H9 (cell line): ENCODE data around the gene GAL3ST3. TPM values are rescaled to one million over a fixed set of nuclear protein-coding genes. Genes with fewer than 3 reads are reported as not detected.

Experiments
- DNase-seq: peaks from one replicate; pipeline ENCODE4 v3.0.0-alpha.2; 2017
- H2AFZ ChIP-seq: one replicate; pipeline ENCODE4 v1.6.1; 2013; ENCODE audit warnings: mild to moderate bottlenecking, low read length, control low read depth, moderate library complexity
- H2AK5ac ChIP-seq: 2 replicates; pipeline ENCODE4 v1.6.1; 2013; ENCODE audit warnings: low read length, control low read depth, mixed read lengths; ENCODE audit not compliant: insufficient read length
- H2BK120ac ChIP-seq: one replicate; pipeline ENCODE4 v1.6.1; 2013; ENCODE audit warnings: low read depth, mild to moderate bottlenecking, low read length, control low read depth, inconsistent platforms; ENCODE audit not compliant: poor library complexity, severe bottlenecking
- H2BK12ac ChIP-seq: 2 replicates; pipeline ENCODE4 v1.6.1; 2013; ENCODE audit warnings: low read length, control low read depth, mixed read lengths, low read depth; ENCODE audit not compliant: insufficient read length
- H2BK15ac ChIP-seq: 2 replicates; pipeline ENCODE4 v1.6.1; 2013; ENCODE audit warnings: low read depth, low read length, control low read depth
- H2BK20ac ChIP-seq: one replicate; pipeline ENCODE4 v1.6.1; 2013; ENCODE audit warnings: low read depth, mild to moderate bottlenecking, low read length, control low read depth, inconsistent platforms; ENCODE audit not compliant: poor library complexity, severe bottlenecking
- H2BK5ac ChIP-seq: 2 replicates; pipeline ENCODE4 v1.6.1; 2013; ENCODE audit warnings: low read length, control low read depth, mixed read lengths; ENCODE audit not compliant: insufficient read length
- H3K14ac ChIP-seq: 2 replicates; pipeline ENCODE4 v1.6.1; 2013; ENCODE audit warnings: low read length, control low read depth; ENCODE audit not compliant: insufficient read depth
- H3K18ac ChIP-seq: 2 replicates; pipeline ENCODE4 v1.6.1; 2013; ENCODE audit warnings: low read depth, mild to moderate bottlenecking, mixed read lengths, low read length, control low read depth; ENCODE audit not compliant: insufficient read length
- H3K23ac ChIP-seq: 2 replicates; pipeline ENCODE4 v1.6.1; 2013; ENCODE audit warnings: low read length, control low read depth, mixed read lengths, low read depth; ENCODE audit not compliant: insufficient read length
- H3K23me2 ChIP-seq: 2 replicates; pipeline ENCODE4 v1.6.1; 2013; ENCODE audit warnings: low read depth, mild to moderate bottlenecking, mixed read lengths, low read length, control low read depth; ENCODE audit not compliant: insufficient read length, poor library complexity, severe bottlenecking
- H3K27ac ChIP-seq: 2 replicates; pipeline ENCODE4 v1.5.1; 2013; ENCODE audit warnings: low read length, control low read depth, mixed read lengths, low read depth; ENCODE audit not compliant: insufficient read length
- H3K27me3 ChIP-seq: 2 replicates; pipeline ENCODE4 v1.6.1; 2013; ENCODE audit warnings: low read length, control low read depth, inconsistent platforms; ENCODE audit not compliant: insufficient read depth
- H3K4ac ChIP-seq: 2 replicates; pipeline ENCODE4 v1.6.1; 2013; ENCODE audit warnings: low read depth, mild to moderate bottlenecking, control low read depth, inconsistent platforms, low read length, moderate library complexity
- H3K4me1 ChIP-seq: 2 replicates; pipeline ENCODE4 v1.6.1; 2013; ENCODE audit warnings: low read length, control low read depth, inconsistent platforms; ENCODE audit not compliant: insufficient read depth
- H3K4me2 ChIP-seq: 2 replicates; pipeline ENCODE4 v1.6.1; 2013; ENCODE audit warnings: low read length, control low read depth, mixed read lengths; ENCODE audit not compliant: insufficient read length, insufficient read depth
- H3K56ac ChIP-seq: 2 replicates; pipeline ENCODE4 v1.6.1; 2013; ENCODE audit warnings: low read depth, mild to moderate bottlenecking, mixed read lengths, low read length, control low read depth; ENCODE audit not compliant: insufficient read length
- H3K79me1 ChIP-seq: 2 replicates; pipeline ENCODE4 v1.6.1; 2013; ENCODE audit warnings: low read depth, mild to moderate bottlenecking, moderate library complexity, low read length, control low read depth, inconsistent platforms; ENCODE audit not compliant: insufficient read depth, poor library complexity, severe bottlenecking
- H3K79me2 ChIP-seq: 2 replicates; pipeline ENCODE4 v1.6.1; 2013; ENCODE audit warnings: low read length, control low read depth, inconsistent platforms; ENCODE audit not compliant: insufficient read depth
- H3K9ac ChIP-seq: 2 replicates; pipeline ENCODE4 v1.6.1; 2013; ENCODE audit warnings: low read length, control low read depth, mixed read lengths; ENCODE audit not compliant: insufficient read length; ENCODE audit errors: extremely low read depth
- H3K9me3 ChIP-seq: one replicate; pipeline ENCODE4 v1.6.1; 2013; ENCODE audit warnings: low read depth, low read length, inconsistent platforms; ENCODE audit not compliant: control insufficient read depth
- H3T11ph ChIP-seq: one replicate; pipeline ENCODE4 v1.6.1; 2013; ENCODE audit warnings: mild to moderate bottlenecking, low read length, control low read depth, inconsistent platforms
- H4K20me1 ChIP-seq: one replicate; pipeline ENCODE4 v1.6.1; 2013; ENCODE audit not compliant: control insufficient read depth, insufficient read length, insufficient read depth
- H4K5ac ChIP-seq: 2 replicates; pipeline ENCODE4 v1.6.1; 2013; ENCODE audit warnings: low read depth, mild to moderate bottlenecking, mixed read lengths, low read length, control low read depth; ENCODE audit not compliant: insufficient read length
- H4K8ac ChIP-seq: replicated peaks from 2 replicates; pipeline ENCODE4 v1.6.1; 2013; ENCODE audit warnings: low read length, control low read depth, mixed read lengths, low read depth; ENCODE audit not compliant: insufficient read length
- H4K91ac ChIP-seq: 2 replicates; pipeline ENCODE4 v1.6.1; 2013; ENCODE audit warnings: low read depth, mild to moderate bottlenecking, moderate library complexity, mixed read lengths, low read length, control low read depth; ENCODE audit not compliant: insufficient read length
- H3K27ac Mint-ChIP-seq, 3 experiments: 2 replicates in 2 of 3; 3 replicates in 1 of 3; pipeline ENCODE4 v1.8.0; 2020 to 2021; ENCODE audit warnings: mixed read lengths in 3 of 3, mild to moderate bottlenecking in 1 of 3, moderate library complexity in 1 of 3
- H3K27me3 Mint-ChIP-seq: 2 replicates; pipeline ENCODE4 v1.8.0; 2021; ENCODE audit warnings: low read depth, mild to moderate bottlenecking, moderate library complexity, mixed read lengths
- H3K36me3 Mint-ChIP-seq, 3 experiments: 2 replicates in 2 of 3; 3 replicates in 1 of 3; pipeline ENCODE4 v1.8.0; 2020 to 2021; ENCODE audit warnings: low read depth in 3 of 3, mixed read lengths in 3 of 3; ENCODE audit not compliant: insufficient read depth in 1 of 3
- H3K4me1 Mint-ChIP-seq, 2 experiments: 2 replicates each; pipeline ENCODE4 v1.8.0; 2020; ENCODE audit warnings: mixed read lengths in 2 of 2
- H3K4me3 Mint-ChIP-seq, 2 experiments: 2 replicates in 1 of 2; 3 replicates in 1 of 2; pipeline ENCODE4 v1.8.0; 2020 to 2021; ENCODE audit warnings: mild to moderate bottlenecking in 2 of 2, mixed read lengths in 2 of 2, moderate library complexity in 1 of 2
- H3K9me3 Mint-ChIP-seq, 2 experiments: 2 replicates in 1 of 2; 3 replicates in 1 of 2; pipeline ENCODE4 v1.8.0; 2020; ENCODE audit warnings: mild to moderate bottlenecking in 2 of 2, mixed read lengths in 2 of 2, moderate library complexity in 1 of 2
- WGBS: extraction: QIAGEN DNeasy Blood & Tissue Kit; methylation state at CpG from one replicate; pipeline ENCODE4 v1.1.7; 2013; ENCODE audit warnings: missing lambda C conversion rate, low lambda C conversion rate, mixed read lengths; ENCODE audit not compliant: insufficient read length; ENCODE audit errors: extremely low coverage; 5-methylcytosine and 5-hydroxymethylcytosine counted together
- total RNA-seq: library from RNA; stranded (reverse); gene quantifications from 2 replicates; pipeline ENCODE4 v1.2.1, GENCODE V29; 2021
- TF ChIP-seq, protein P1 (sequence below): fragments of 200-600 bp; sonication (generic); conservative IDR thresholded peaks from 3 replicates; pipeline ENCODE4 v1.8.0; 2021; ENCODE audit warnings: antibody characterized with exemption, mild to moderate bottlenecking

GAL3ST3 gene
- total RNA-seq, 1 experiment from 2014 or later = 17.2 TPM

DNA sequence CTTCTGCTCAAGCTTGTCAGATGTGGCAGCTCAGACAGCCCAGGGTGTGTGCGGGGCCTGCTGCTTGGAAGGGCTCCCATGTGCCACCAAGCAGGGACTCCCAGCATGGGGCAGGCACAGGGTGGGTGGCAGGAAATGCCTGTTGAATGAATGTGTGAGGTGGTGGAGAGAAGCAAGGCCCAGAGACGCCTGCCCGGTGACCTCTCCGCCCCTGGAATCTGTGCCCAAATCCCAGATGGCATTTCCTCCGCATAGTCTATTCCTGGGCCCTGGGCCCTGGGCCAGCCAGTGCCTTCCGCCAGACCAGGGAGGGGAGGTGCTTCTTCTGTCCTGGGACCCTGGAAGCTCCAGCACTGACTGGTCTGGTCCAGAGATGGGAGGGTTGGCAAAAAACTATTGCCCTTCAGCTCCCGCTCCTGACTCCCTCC is 33.5 kb downstream of the GAL3ST3 start:
- H3K4me1 Mint-ChIP-seq = peaks cover 0 to 2% of the 10 kb centered on the region in 2 experiments; a peak in 2 of 4 replicates
- WGBS = no CpG with 5 or more reads among the region's 7 CpGs
- Histone ChIP-seq H4K20me1 (no peaks in the 10 kb centered on the region), H4K8ac (no peak overlapping the region), H3K18ac (no peak overlapping the region), H3K9me3 (no peaks in the 10 kb centered on the region), H3K23ac (no peak overlapping the region), H3K27ac (no peak overlapping the region), H3K79me1 (no peaks in the 10 kb centered on the region), H3K14ac (no peak overlapping the region), H2AK5ac (no peak overlapping the region), H2BK12ac (no peak overlapping the region), H4K5ac (no peak overlapping the region), H3K27me3 (peaks cover 4% of the 10 kb centered on the region; the same call in 1 of the 2 replicates), H3K9ac (no peak overlapping the region), H3K23me2 (peaks cover 8% of the 10 kb centered on the region), H2BK15ac (no peak overlapping the region), H2AFZ (no peak overlapping the region), H3K79me2 (no peaks in the 10 kb centered on the region), H3K4ac (no peak overlapping the region), H3K56ac (no peak overlapping the region), H2BK120ac (no peak overlapping the region), H3K4me2 (no peak overlapping the region), H2BK5ac (no peak overlapping the region), H2BK20ac (no peak overlapping the region), H3K4me1 (no peaks in the 10 kb centered on the region), H3T11ph (no peak overlapping the region), H4K91ac (no peak overlapping the region)
- no peak for DNase-seq
- no peaks in the 10 kb centered on the region for H3K9me3 Mint-ChIP-seq
- H3K4me3 Mint-ChIP-seq = no peak overlapping the region
- H3K27ac Mint-ChIP-seq = no peak overlapping the region
- H3K36me3 Mint-ChIP-seq = no peaks in the 10 kb centered on the region; a peak in 1 of 7 replicates
- peaks cover 4% of the 10 kb centered on the region for H3K27me3 Mint-ChIP-seq
- TF ChIP-seq, protein P1, sequence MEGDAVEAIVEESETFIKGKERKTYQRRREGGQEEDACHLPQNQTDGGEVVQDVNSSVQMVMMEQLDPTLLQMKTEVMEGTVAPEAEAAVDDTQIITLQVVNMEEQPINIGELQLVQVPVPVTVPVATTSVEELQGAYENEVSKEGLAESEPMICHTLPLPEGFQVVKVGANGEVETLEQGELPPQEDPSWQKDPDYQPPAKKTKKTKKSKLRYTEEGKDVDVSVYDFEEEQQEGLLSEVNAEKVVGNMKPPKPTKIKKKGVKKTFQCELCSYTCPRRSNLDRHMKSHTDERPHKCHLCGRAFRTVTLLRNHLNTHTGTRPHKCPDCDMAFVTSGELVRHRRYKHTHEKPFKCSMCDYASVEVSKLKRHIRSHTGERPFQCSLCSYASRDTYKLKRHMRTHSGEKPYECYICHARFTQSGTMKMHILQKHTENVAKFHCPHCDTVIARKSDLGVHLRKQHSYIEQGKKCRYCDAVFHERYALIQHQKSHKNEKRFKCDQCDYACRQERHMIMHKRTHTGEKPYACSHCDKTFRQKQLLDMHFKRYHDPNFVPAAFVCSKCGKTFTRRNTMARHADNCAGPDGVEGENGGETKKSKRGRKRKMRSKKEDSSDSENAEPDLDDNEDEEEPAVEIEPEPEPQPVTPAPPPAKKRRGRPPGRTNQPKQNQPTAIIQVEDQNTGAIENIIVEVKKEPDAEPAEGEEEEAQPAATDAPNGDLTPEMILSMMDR = no peak
